Neural progenitor cell (in vitro differentiated cells): ENCODE results near the gene GLT6D1. TPM values are rescaled to one million over a fixed set of nuclear protein-coding genes. Genes with fewer than 3 reads are reported as not detected.

ENCODE experiments used
- DNase-seq: peaks from one replicate; pipeline ENCODE4 v3.0.0-alpha.2; 2016; ENCODE audit warnings: low spot score
- H2AFZ ChIP-seq: fragments of 200-600 bp; sonication (generic); replicated peaks from 2 replicates; pipeline ENCODE4 v1.6.1; 2016; ENCODE audit warnings: antibody characterized with exemption
- H3F3A ChIP-seq: fragments of 200-600 bp; sonication (generic); 2 replicates; pipeline ENCODE4 v1.6.1; 2016; ENCODE audit warnings: antibody characterized with exemption, low read depth
- H3K27ac ChIP-seq: fragments of 200-600 bp; sonication (generic); 2 replicates; pipeline ENCODE4 v1.5.1; 2016; ENCODE audit warnings: mild to moderate bottlenecking
- H3K27me3 ChIP-seq: fragments of 200-600 bp; sonication (generic); 2 replicates; pipeline ENCODE4 v1.6.1; 2016; ENCODE audit warnings: mild to moderate bottlenecking, moderate library complexity
- H3K36me3 ChIP-seq: fragments of 200-600 bp; sonication (generic); 2 replicates; pipeline ENCODE4 v1.5.1; 2016
- H3K4me1 ChIP-seq: fragments of 200-600 bp; sonication (generic); 2 replicates; pipeline ENCODE4 v1.6.1; 2016; ENCODE audit warnings: mixed run types
- H3K4me2 ChIP-seq: fragments of 200-600 bp; sonication (generic); 2 replicates; pipeline ENCODE4 v1.6.1; 2016
- H3K4me3 ChIP-seq: fragments of 200-600 bp; sonication (generic); 2 replicates; pipeline ENCODE4 v1.5.1; 2016
- H3K79me2 ChIP-seq: fragments of 200-600 bp; sonication (generic); 2 replicates; pipeline ENCODE4 v1.6.1; 2016; ENCODE audit warnings: low read depth
- H3K9ac ChIP-seq: fragments of 200-600 bp; sonication (generic); 2 replicates; pipeline ENCODE4 v1.6.1; 2016
- H3K9me3 ChIP-seq: fragments of 200-600 bp; sonication (generic); 2 replicates; pipeline ENCODE4 v1.5.1; 2016; ENCODE audit warnings: low read depth
- H4K20me1 ChIP-seq: fragments of 200-600 bp; sonication (generic); 2 replicates; pipeline ENCODE4 v1.6.1; 2016; ENCODE audit warnings: low read depth
- H3K27ac Mint-ChIP-seq: 3 replicates; pipeline ENCODE4 v1.8.0; 2021; ENCODE audit warnings: mixed read lengths
- H3K27me3 Mint-ChIP-seq: 2 replicates; pipeline ENCODE4 v1.8.0; 2022; ENCODE audit warnings: low read depth, mild to moderate bottlenecking, inconsistent platforms, moderate library complexity, mixed read lengths; ENCODE audit not compliant: insufficient read depth
- H3K36me3 Mint-ChIP-seq: 3 replicates; pipeline ENCODE4 v1.8.0; 2021; ENCODE audit warnings: mixed read lengths
- H3K4me1 Mint-ChIP-seq: 3 replicates; pipeline ENCODE4 v1.8.0; 2021; ENCODE audit warnings: mixed read lengths
- H3K4me3 Mint-ChIP-seq: 3 replicates; pipeline ENCODE4 v1.8.0; 2021; ENCODE audit warnings: mild to moderate bottlenecking, moderate library complexity, mixed read lengths
- H3K9me3 Mint-ChIP-seq: 3 replicates; pipeline ENCODE4 v1.8.0; 2020; ENCODE audit warnings: mixed read lengths
- EZH2 ChIP-seq: fragments of 200-600 bp; sonication (generic); IDR thresholded peaks from 2 replicates; pipeline ENCODE4 v1.6.1; 2017; ENCODE audit warnings: antibody characterized with exemption, mild to moderate bottlenecking, moderate library complexity
- EZH2phosphoT487 ChIP-seq: fragments of 200-600 bp; sonication (generic); IDR thresholded peaks from 2 replicates; pipeline ENCODE4 v1.6.1; 2017; ENCODE audit warnings: antibody characterized with exemption
- total RNA-seq: library from RNA; depleted of rRNA; stranded (reverse); fragments of >200 nt; gene quantifications from 2 replicates; pipeline ENCODE4 v1.2.3, GENCODE V29; 2015; ENCODE audit warnings: low replicate concordance
- TF ChIP-seq, protein P1 (sequence below): fragments of 200-600 bp; sonication (generic); IDR thresholded peaks from 2 replicates; pipeline ENCODE4 v1.5.1; 2017; ENCODE audit warnings: antibody characterized with exemption, mild to moderate bottlenecking

Gene GLT6D1
- total RNA-seq, 1 donor from 2014 or later, result 0.80 TPM

DNA sequence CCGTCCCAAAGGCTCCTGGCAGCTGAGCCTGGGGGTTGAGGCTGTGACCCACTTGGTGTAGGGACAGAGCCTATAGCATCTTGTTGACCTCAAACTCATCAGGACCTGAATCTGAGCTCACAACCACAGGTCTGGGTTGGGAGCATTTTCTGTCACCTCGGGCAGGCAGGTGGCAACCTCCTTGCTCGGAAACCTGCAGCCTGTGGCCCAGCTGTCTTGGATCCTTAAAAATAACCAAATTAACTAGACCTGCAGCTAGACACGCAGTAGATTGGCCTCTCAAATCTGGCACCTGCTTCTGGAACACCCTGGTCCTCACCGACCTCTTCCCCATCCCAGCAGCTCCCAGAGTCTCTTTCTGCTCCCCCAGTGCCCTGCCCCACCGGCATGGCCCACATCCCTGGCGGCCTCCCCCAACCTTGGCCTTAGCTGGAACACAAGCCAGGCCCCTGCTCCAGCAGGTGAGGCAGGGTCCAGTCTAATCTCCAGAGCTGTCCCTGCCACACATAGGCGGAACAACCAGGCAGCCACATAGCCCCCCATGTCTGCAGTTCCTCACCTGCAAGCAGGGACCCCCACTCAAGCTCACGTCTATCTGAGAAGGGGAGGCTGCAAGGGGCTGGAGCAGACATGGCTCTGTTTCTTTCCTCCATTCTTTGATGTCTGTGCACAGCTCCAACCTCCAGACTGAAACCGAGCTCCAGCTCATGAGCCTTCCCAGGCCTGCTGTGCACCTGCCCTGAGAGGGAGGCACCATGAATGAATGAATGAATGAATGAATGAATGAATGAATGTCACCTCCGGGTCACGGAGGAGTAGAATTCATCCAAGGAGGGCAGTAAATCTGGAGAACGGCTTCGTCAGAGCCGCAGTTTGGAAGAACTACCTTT lies 49.5 kb downstream of the GLT6D1 start:
- no peak overlapping the region for H3K4me2 ChIP-seq
- TF ChIP-seq, protein P1, sequence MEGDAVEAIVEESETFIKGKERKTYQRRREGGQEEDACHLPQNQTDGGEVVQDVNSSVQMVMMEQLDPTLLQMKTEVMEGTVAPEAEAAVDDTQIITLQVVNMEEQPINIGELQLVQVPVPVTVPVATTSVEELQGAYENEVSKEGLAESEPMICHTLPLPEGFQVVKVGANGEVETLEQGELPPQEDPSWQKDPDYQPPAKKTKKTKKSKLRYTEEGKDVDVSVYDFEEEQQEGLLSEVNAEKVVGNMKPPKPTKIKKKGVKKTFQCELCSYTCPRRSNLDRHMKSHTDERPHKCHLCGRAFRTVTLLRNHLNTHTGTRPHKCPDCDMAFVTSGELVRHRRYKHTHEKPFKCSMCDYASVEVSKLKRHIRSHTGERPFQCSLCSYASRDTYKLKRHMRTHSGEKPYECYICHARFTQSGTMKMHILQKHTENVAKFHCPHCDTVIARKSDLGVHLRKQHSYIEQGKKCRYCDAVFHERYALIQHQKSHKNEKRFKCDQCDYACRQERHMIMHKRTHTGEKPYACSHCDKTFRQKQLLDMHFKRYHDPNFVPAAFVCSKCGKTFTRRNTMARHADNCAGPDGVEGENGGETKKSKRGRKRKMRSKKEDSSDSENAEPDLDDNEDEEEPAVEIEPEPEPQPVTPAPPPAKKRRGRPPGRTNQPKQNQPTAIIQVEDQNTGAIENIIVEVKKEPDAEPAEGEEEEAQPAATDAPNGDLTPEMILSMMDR, result no peak
- TF ChIP-seq EZH2 (no peak), EZH2phosphoT487 (no peak)
- no peak for DNase-seq
- no peaks in the 10 kb centered on the region for H4K20me1 ChIP-seq
- no peaks in the 10 kb centered on the region for H3K4me1 Mint-ChIP-seq
- no peaks in the 10 kb centered on the region for H3K36me3 ChIP-seq
- no peak overlapping the region for H3K27ac Mint-ChIP-seq
- no peaks in the 10 kb centered on the region for H3K4me1 ChIP-seq
- H3F3A ChIP-seq, result no peaks in the 10 kb centered on the region
- no peaks in the 10 kb centered on the region for H3K9me3 Mint-ChIP-seq
- H3K27me3 Mint-ChIP-seq, result peaks cover 2% of the 10 kb centered on the region
- H3K79me2 ChIP-seq, result no peaks in the 10 kb centered on the region
- H3K9ac ChIP-seq, result no peak overlapping the region
- no peak overlapping the region for H3K4me3 Mint-ChIP-seq
- no peaks in the 10 kb centered on the region for H3K27me3 ChIP-seq
- H3K9me3 ChIP-seq, result no peaks in the 10 kb centered on the region
- no peaks in the 10 kb centered on the region for H3K36me3 Mint-ChIP-seq
- no peak overlapping the region for H3K27ac ChIP-seq
- no peak overlapping the region for H2AFZ ChIP-seq
- H3K4me3 ChIP-seq, result no peak overlapping the region

DNA sequence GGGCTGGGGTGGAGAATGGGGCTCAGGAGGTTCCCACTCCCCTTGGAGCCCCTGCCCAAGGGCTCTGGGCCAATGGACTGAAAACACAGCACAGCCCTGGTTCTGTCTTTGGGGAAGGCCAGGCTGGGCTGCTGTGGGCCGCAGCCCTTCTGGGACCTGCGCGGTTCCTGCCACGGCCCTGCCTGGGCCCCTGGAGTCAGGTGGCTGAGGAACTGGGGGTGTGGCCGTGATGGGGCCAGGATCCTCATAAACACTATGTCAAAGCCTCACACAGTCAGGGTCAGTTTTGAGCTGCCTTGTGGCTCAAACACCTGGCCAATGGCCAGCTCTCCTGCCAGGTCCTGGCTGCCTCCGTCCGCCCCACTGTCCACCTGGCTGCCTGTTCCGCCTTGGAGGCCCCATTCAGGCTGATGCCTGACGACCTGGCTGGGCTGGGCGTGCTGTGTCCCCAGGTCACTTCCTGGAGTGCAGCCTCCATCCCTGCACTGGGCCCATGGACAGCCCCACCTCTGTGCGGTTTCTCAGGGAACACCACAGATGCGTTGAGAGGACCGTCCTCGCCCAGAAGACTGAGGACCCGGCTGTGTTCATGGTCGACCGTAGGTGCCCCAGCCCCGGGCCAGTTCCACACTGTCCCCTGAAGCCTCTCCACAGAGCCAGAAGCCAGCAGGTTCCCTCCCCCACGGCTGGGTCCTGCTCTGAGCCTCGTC lies 50.3 kb downstream of the GLT6D1 start:
- H3K9ac ChIP-seq, result no peak overlapping the region
- H3K4me1 ChIP-seq, result no peaks in the 10 kb centered on the region
- no peak overlapping the region for H2AFZ ChIP-seq
- no peaks in the 10 kb centered on the region for H3F3A ChIP-seq
- no peak for TF ChIP-seq EZH2phosphoT487
- TF ChIP-seq, protein P1, result no peak
- TF ChIP-seq EZH2, result no peak
- no peaks in the 10 kb centered on the region for H3K79me2 ChIP-seq
- H3K36me3 ChIP-seq, result no peaks in the 10 kb centered on the region
- no peak overlapping the region for H3K27ac ChIP-seq
- Mint-ChIP-seq H3K27ac (no peak overlapping the region), H3K4me3 (no peak overlapping the region), H3K4me1 (no peaks in the 10 kb centered on the region), H3K27me3 (peaks cover 4% of the 10 kb centered on the region), H3K36me3 (no peaks in the 10 kb centered on the region), H3K9me3 (no peaks in the 10 kb centered on the region)
- no peaks in the 10 kb centered on the region for H3K9me3 ChIP-seq
- no peak overlapping the region for H3K4me2 ChIP-seq
- H3K27me3 ChIP-seq, result no peaks in the 10 kb centered on the region
- H4K20me1 ChIP-seq, result no peaks in the 10 kb centered on the region
- DNase-seq, result no peak
- H3K4me3 ChIP-seq, result no peak overlapping the region

DNA sequence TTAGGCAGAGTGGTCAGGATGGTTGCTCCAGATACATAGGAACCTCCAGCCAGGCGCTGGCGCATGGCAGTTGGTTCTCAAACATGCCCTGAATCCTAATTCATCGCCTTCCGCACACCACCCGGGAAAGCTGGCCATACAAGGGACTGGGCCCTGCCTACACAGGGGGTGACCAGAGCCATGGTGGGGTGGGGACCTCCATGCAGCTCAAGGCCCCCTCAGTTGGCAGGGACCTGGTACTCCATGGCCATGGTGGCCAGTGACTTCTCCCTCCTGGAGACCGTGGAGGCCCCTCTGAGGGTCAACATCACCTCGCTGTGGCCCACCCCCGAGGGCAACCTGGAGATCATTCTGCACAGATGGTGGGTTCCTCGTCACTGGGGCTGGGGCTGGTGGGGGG lies 51.0 kb downstream of the GLT6D1 start:
- H2AFZ ChIP-seq, result no peak overlapping the region
- H3F3A ChIP-seq, result no peaks in the 10 kb centered on the region
- no peak overlapping the region for H3K4me2 ChIP-seq
- H3K27ac Mint-ChIP-seq, result no peak overlapping the region
- no peak for DNase-seq
- H3K79me2 ChIP-seq, result no peaks in the 10 kb centered on the region
- H3K9me3 Mint-ChIP-seq, result no peaks in the 10 kb centered on the region
- H4K20me1 ChIP-seq, result no peaks in the 10 kb centered on the region
- H3K9me3 ChIP-seq, result no peaks in the 10 kb centered on the region
- H3K27me3 ChIP-seq, result no peaks in the 10 kb centered on the region
- no peak overlapping the region for H3K4me3 ChIP-seq
- peaks cover 4% of the 10 kb centered on the region for H3K27me3 Mint-ChIP-seq
- no peaks in the 10 kb centered on the region for H3K36me3 Mint-ChIP-seq
- TF ChIP-seq EZH2phosphoT487 (no peak), EZH2 (no peak)
- TF ChIP-seq, protein P1, result no peak
- no peak overlapping the region for H3K27ac ChIP-seq
- peaks cover 2% of the 10 kb centered on the region for H3K4me1 Mint-ChIP-seq
- H3K36me3 ChIP-seq, result no peaks in the 10 kb centered on the region
- H3K9ac ChIP-seq, result no peak overlapping the region
- no peaks in the 10 kb centered on the region for H3K4me1 ChIP-seq
- H3K4me3 Mint-ChIP-seq, result no peak overlapping the region
